ENCODE data around the gene NEK6.

NEK6 gene

DNA sequence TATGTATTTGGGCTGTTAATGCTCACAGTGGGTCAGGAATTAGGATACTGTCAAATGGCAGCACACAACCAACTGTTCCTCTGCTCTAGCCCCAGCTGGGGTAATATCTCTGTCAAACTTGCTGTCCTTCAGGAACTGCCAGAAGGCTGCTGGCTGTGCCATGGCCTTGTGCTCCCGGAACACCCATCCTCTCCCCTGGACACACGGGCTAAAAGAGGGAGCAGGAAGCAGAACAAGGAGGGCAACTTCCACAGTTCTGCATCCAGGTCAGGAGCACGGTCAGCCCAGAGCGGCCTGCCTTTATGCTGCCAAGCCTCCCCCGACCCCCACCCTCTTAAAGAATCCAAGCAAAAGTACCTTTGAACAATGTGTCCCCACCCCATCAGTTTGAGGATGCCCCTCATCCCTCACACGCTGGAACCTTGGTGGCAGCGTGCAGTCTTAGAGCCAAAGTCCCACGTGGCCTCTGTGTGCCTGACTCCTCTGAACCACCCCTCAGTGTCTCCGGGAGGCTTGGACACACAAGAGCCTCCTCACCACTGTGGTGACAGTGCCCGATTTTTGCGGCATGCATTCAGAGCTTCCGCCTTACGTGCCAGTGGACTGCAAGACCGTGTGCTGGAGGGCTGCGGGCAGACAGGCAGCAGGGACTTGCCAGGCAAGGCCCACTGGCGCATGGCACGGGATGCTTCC, 96.7 kb downstream of the NEK6 start:
- H3K27ac ChIP-seq (ENCODE audit: insufficient read depth, low read depth, low read length, poor library complexity, severe bottlenecking) = no peak overlapping the region
- 91 to 92% methylated on average over 17 of the region's 17 CpGs for WGBS, 2 experiments
- no peak overlapping the region for H3K4me3 ChIP-seq (ENCODE audit: insufficient read depth, low read depth, low read length)

GRCh38 chr9:124355039-124355940, 97.5 kb downstream of the NEK6 start:
- H3K36me3 ChIP-seq (ENCODE audit: control insufficient read depth, insufficient read depth, low read length) = peaks cover 8% of the 10 kb centered on the region
- 93 to 94% methylated on average over 21 of the region's 21 CpGs for WGBS, 2 experiments

More for the DNA sequence above, 96.7 kb downstream of the NEK6 start:
- H3K36me3 ChIP-seq (ENCODE audit: control insufficient read depth, insufficient read depth, low read length) = peaks cover 8% of the 10 kb centered on the region
- H3K27me3 ChIP-seq (ENCODE audit: control insufficient read depth, insufficient read depth, low read length, poor library complexity, severe bottlenecking) = no peaks in the 10 kb centered on the region
- H3K4me1 ChIP-seq (ENCODE audit: control insufficient read depth, insufficient read depth, low read length) = no peaks in the 10 kb centered on the region
- no peaks in the 10 kb centered on the region for H3K9me3 ChIP-seq (ENCODE audit: control insufficient read depth, low read length)

DNA sequence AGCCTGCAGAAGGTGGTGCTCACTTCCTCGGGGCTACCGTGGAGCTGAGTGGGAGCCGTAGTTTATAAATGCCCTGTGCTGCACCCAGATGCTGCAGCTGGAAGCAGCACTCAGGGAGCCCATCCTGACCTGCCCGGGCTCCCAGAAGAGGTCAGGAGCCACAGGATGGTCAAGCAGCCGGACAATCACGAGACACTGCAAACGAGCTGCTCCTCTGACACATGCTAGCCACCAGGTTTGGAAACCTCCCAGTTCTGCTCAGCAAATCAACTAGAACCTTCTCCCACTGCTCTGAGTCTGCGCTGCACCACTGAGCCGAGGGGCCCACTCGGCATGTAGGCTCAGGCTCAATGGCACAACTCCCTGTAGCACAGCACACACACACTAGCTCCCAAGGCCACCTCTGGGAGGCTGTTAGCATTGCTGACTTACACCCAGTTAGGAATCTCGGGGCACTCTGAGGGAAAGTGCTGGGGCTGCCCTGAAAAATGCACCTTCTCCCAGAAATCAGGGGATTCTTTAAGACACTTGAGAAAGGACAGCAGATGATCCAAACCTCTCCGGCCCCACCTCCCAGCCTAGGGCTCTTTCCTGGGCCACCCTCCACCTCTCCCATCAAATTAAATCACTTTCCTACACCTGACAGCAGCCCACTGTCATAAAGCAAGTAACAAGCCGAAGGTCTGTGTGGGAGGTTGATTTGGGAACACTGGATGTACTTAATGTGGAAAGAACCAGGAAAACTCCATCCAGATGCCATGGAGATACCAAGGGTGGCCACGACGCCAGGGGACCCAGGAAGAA, 98.4 kb downstream of the NEK6 start:
- no peaks in the 10 kb centered on the region for H3K27me3 ChIP-seq (ENCODE audit: control insufficient read depth, insufficient read depth, low read length, poor library complexity, severe bottlenecking)
- peaks cover 8% of the 10 kb centered on the region for H3K36me3 ChIP-seq (ENCODE audit: control insufficient read depth, insufficient read depth, low read length)
- H3K9me3 ChIP-seq (ENCODE audit: control insufficient read depth, low read length) = no peaks in the 10 kb centered on the region
- H3K4me3 ChIP-seq (ENCODE audit: insufficient read depth, low read depth, low read length) = no peak overlapping the region
- no peaks in the 10 kb centered on the region for H3K4me1 ChIP-seq (ENCODE audit: control insufficient read depth, insufficient read depth, low read length)
- 91 to 94% methylated on average over 15 of the region's 15 CpGs for WGBS, 2 experiments
- no peak overlapping the region for H3K27ac ChIP-seq (ENCODE audit: insufficient read depth, low read depth, low read length, poor library complexity, severe bottlenecking)

More at GRCh38 chr9:124355039-124355940, 97.5 kb downstream of the NEK6 start:
- no peaks in the 10 kb centered on the region for H3K4me1 ChIP-seq (ENCODE audit: control insufficient read depth, insufficient read depth, low read length)
- no peaks in the 10 kb centered on the region for H3K27me3 ChIP-seq (ENCODE audit: control insufficient read depth, insufficient read depth, low read length, poor library complexity, severe bottlenecking)
- no peak overlapping the region for H3K4me3 ChIP-seq (ENCODE audit: insufficient read depth, low read depth, low read length)
- H3K9me3 ChIP-seq (ENCODE audit: control insufficient read depth, low read length) = no peaks in the 10 kb centered on the region
- H3K27ac ChIP-seq (ENCODE audit: insufficient read depth, low read depth, low read length, poor library complexity, severe bottlenecking) = no peak overlapping the region

DNA sequence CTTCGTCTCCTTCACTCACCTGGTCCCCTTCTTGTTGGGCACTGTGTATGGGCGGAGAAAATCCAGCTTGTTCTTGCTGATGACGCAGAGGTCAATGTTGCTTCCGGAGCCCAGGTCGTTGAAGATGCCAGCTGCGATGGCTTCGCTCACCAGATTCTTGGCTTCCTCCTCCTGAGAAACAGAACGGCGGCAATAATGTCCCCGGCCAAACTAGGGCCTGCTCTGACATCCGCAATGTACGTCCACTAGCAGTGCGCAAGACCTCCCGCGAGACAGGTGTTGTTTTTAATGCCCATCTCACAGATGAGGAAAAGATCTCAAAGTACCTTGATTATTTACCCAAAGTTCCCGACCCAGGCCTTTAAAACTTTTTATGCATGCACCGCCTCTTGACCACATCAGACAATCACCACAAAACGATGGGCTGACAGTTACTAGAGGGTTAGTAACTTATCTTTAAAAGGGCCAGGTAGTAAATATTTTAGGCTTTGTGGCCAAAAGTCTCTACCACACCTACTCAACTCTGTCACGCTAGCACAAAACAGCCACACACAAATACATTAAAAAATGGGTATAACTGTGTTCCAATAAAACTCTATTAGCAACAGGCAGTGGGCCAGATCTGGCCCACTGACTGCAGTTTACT, 99.1 kb downstream of the NEK6 start:
- H3K27ac ChIP-seq (ENCODE audit: insufficient read depth, low read depth, low read length, poor library complexity, severe bottlenecking) = no peak overlapping the region
- no peaks in the 10 kb centered on the region for H3K27me3 ChIP-seq (ENCODE audit: control insufficient read depth, insufficient read depth, low read length, poor library complexity, severe bottlenecking)
- no peaks in the 10 kb centered on the region for H3K4me1 ChIP-seq (ENCODE audit: control insufficient read depth, insufficient read depth, low read length)
- peaks cover 8% of the 10 kb centered on the region for H3K36me3 ChIP-seq (ENCODE audit: control insufficient read depth, insufficient read depth, low read length)
- H3K4me3 ChIP-seq (ENCODE audit: insufficient read depth, low read depth, low read length) = no peak overlapping the region
- no peaks in the 10 kb centered on the region for H3K9me3 ChIP-seq (ENCODE audit: control insufficient read depth, low read length)
- 94 to 96% methylated on average over 17 to 19 of the region's 19 CpGs for WGBS, 2 experiments

DNA sequence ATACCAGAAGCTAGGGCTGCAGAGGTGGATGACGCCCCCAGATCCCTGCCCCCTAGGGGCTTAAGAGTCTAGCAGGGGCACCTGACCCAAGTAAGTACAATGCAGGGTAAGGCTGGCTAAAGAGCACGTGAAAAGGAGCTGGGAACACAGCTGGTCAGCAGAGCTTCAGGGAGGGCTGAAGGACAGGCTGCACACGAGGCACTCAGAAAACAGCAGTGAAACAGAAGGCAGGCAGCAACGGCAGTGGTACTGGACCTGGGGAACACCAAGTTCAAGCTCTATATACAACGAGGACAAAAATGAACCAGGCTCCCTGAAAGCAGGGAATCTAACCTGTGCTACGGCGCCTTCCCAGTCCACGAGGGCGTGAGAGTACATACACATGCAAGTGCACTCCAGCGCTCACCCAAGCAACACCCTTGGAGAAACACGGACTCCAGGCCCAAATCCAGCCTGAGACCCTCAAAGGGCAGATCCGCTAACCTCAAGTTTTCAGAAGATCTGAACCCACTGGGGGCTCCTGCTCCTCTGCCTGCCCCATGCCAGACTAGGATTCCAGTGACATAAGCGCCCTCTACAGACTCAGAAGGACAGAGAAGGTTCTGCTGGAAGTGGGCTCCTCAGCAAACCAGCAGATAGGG, 100.1 kb downstream of the NEK6 start:
- H3K9me3 ChIP-seq (ENCODE audit: control insufficient read depth, low read length) = no peaks in the 10 kb centered on the region
- no peak overlapping the region for H3K4me3 ChIP-seq (ENCODE audit: insufficient read depth, low read depth, low read length)
- H3K36me3 ChIP-seq (ENCODE audit: control insufficient read depth, insufficient read depth, low read length) = peaks cover 6% of the 10 kb centered on the region
- no peaks in the 10 kb centered on the region for H3K27me3 ChIP-seq (ENCODE audit: control insufficient read depth, insufficient read depth, low read length, poor library complexity, severe bottlenecking)
- no peak overlapping the region for H3K27ac ChIP-seq (ENCODE audit: insufficient read depth, low read depth, low read length, poor library complexity, severe bottlenecking)
- no peaks in the 10 kb centered on the region for H3K4me1 ChIP-seq (ENCODE audit: control insufficient read depth, insufficient read depth, low read length)
- 90 to 91% methylated on average over 13 of the region's 13 CpGs for WGBS, 2 experiments

GRCh38 chr9:124358631-124359030, 100.9 kb downstream of the NEK6 start:
- WGBS, 2 experiments = 93 to 98% methylated on average over 13 of the region's 13 CpGs
- Histone ChIP-seq H3K36me3 (ENCODE audit: control insufficient read depth, insufficient read depth, low read length) (no peaks in the 10 kb centered on the region), H3K9me3 (ENCODE audit: control insufficient read depth, low read length) (no peaks in the 10 kb centered on the region), H3K27ac (ENCODE audit: insufficient read depth, low read depth, low read length, poor library complexity, severe bottlenecking) (no peak overlapping the region), H3K27me3 (ENCODE audit: control insufficient read depth, insufficient read depth, low read length, poor library complexity, severe bottlenecking) (no peaks in the 10 kb centered on the region), H3K4me1 (ENCODE audit: control insufficient read depth, insufficient read depth, low read length) (no peaks in the 10 kb centered on the region), H3K4me3 (ENCODE audit: insufficient read depth, low read depth, low read length) (no peak overlapping the region)

DNA sequence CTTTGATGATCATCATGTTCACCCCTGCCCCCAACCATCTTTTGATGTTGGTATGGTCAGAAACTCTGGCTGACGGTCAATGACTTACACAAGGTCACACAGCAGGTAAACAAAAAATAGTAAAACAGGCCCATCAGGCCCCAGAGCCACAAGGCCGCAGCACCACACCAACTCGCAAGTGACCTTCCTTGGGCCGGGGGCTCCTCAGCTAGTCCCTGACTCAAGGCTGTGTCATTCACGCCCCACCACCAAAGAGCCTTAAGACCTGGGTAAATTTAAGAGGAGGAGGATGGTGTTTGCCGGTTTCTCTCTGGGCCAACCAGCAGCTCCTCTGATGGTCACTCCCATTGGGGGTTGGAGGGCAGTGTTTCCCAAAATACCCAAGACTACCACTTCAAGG, 101.7 kb downstream of the NEK6 start:
- no peaks in the 10 kb centered on the region for H3K36me3 ChIP-seq (ENCODE audit: control insufficient read depth, insufficient read depth, low read length)
- H3K4me3 ChIP-seq (ENCODE audit: insufficient read depth, low read depth, low read length) = no peak overlapping the region
- 95% methylated on average over 5 to 6 of the region's 6 CpGs for WGBS, 2 experiments
- no peaks in the 10 kb centered on the region for H3K4me1 ChIP-seq (ENCODE audit: control insufficient read depth, insufficient read depth, low read length)
- H3K9me3 ChIP-seq (ENCODE audit: control insufficient read depth, low read length) = no peaks in the 10 kb centered on the region
- no peak overlapping the region for H3K27ac ChIP-seq (ENCODE audit: insufficient read depth, low read depth, low read length, poor library complexity, severe bottlenecking)
- no peaks in the 10 kb centered on the region for H3K27me3 ChIP-seq (ENCODE audit: control insufficient read depth, insufficient read depth, low read length, poor library complexity, severe bottlenecking)

- 89 to 94% methylated on average over 11 of the region's 11 CpGs for WGBS, 2 experiments
- Histone ChIP-seq H3K4me3 (ENCODE audit: insufficient read depth, low read depth, low read length) (no peak overlapping the region), H3K27me3 (ENCODE audit: control insufficient read depth, insufficient read depth, low read length, poor library complexity, severe bottlenecking) (no peaks in the 10 kb centered on the region), H3K9me3 (ENCODE audit: control insufficient read depth, low read length) (no peaks in the 10 kb centered on the region), H3K27ac (ENCODE audit: insufficient read depth, low read depth, low read length, poor library complexity, severe bottlenecking) (no peak overlapping the region), H3K36me3 (ENCODE audit: control insufficient read depth, insufficient read depth, low read length) (no peaks in the 10 kb centered on the region), H3K4me1 (ENCODE audit: control insufficient read depth, insufficient read depth, low read length) (no peaks in the 10 kb centered on the region)
Measured at GRCh38 chr9:124359855-124360678, 102.3 kb downstream of the NEK6 start.

DNA sequence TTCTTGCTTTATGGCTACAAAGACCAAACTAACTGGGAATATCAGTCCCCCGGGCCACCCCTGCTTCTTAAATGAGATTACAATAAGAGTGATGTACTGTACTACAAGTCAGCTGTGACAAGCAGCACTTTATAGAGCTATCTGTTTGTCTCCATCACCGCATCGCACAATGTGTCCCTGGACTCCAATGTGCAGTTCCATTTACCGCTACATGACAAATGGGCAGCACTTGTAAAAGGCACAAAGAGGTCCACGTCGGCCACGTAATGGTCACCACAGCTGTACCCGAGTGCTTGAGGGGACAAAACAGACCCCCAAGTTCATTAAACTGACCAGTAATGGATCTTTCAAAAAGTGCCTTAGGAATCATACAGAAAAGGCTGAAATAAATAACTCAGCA, 103.4 kb downstream of the NEK6 start:
- Histone ChIP-seq H3K9me3 (ENCODE audit: control insufficient read depth, low read length) (no peaks in the 10 kb centered on the region), H3K4me3 (ENCODE audit: insufficient read depth, low read depth, low read length) (no peak overlapping the region), H3K36me3 (ENCODE audit: control insufficient read depth, insufficient read depth, low read length) (no peaks in the 10 kb centered on the region), H3K27me3 (ENCODE audit: control insufficient read depth, insufficient read depth, low read length, poor library complexity, severe bottlenecking) (no peaks in the 10 kb centered on the region), H3K4me1 (ENCODE audit: control insufficient read depth, insufficient read depth, low read length) (no peaks in the 10 kb centered on the region), H3K27ac (ENCODE audit: insufficient read depth, low read depth, low read length, poor library complexity, severe bottlenecking) (no peak overlapping the region)
- 96 to 99% methylated on average over 8 of the region's 8 CpGs for WGBS, 2 experiments

Measured in ectodermal cell (in vitro differentiated cells).